Lower leg skin (tissue), 3 donors: ENCODE measurements around the gene ZBTB24.

Experiments
- CTCF ChIP-seq, 3 donors: fragments of 450-650 bp; IDR thresholded peaks; one replicate each; pipeline ENCODE4 v1.5.1; 2016; ENCODE audit warnings: antibody characterized with exemption in 3 of 3, mild to moderate bottlenecking in 3 of 3, moderate library complexity in 2 of 3
- POLR2A ChIP-seq, 2 donors: fragments of 450-650 bp; IDR thresholded peaks; one replicate each; pipeline ENCODE4 v1.6.1; 2016 to 2017; ENCODE audit warnings: antibody characterized with exemption in 2 of 2, mild to moderate bottlenecking in 1 of 2, moderate library complexity in 1 of 2

DNA sequence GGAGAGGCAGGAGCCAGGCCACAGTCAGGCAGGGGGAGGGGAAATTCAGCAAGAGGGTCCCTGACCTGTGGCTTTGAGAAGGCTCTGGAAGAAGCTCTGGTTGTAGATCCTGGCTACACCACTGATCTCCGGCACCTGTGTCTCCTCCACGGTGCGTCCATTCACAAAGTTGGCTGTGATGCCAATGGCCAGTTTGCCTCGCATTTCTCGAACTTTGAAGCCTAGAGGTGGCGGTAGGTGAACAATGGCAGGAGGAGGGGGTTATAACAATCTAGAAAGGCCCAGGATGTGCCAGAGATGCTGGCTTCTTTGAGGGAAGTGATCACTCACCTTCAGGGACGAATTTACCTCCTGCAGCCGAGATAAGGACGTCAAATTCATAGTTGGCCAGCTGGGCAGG lies 30.8 kb downstream of the ZBTB24 start:
- no peak for TF ChIP-seq POLR2A (IDR thresholded peaks at IDR 0.05)
- no peak for TF ChIP-seq CTCF (IDR thresholded peaks at IDR 0.05)
